Measurements from ENCODE around the gene RYR1. TPM values are rescaled to one million over a fixed set of nuclear protein-coding genes. Genes with fewer than 3 reads are reported as not detected.

The RYR1 gene
- total RNA-seq, 1 experiment from 2014 or later, result not detected

- H3K9me3 ChIP-seq (replicated peaks), result peaks cover 16% of the 10 kb centered on the region
- no peaks in the 10 kb centered on the region for H3K36me3 ChIP-seq
Observed at GRCh38 chr19:38532939-38533338, 99.4 kb downstream of the RYR1 start.

GRCh38 chr19:38534574-38534973 lies 101.1 kb downstream of the RYR1 start:
- no peaks in the 10 kb centered on the region for H3K4me1 ChIP-seq (replicated peaks)
- H3K9me3 ChIP-seq (replicated peaks), result peaks cover 16% of the 10 kb centered on the region
- H3K36me3 ChIP-seq, result no peaks in the 10 kb centered on the region
- no peak for DNase-seq (ENCODE audit: low read depth in 1 of 2, low spot score in 2 of 2)
- H3K27ac ChIP-seq, result no peak overlapping the region
- H3K27me3 ChIP-seq (replicated peaks), result peaks cover 9% of the 10 kb centered on the region; the same call in 1 of the 2 replicates
- no peak overlapping the region for H3K4me3 ChIP-seq

More at GRCh38 chr19:38532939-38533338, 99.4 kb downstream of the RYR1 start:
- DNase-seq (ENCODE audit: low read depth in 1 of 2, low spot score in 2 of 2), result no peak
- H3K4me1 ChIP-seq (replicated peaks), result no peaks in the 10 kb centered on the region
- no peak overlapping the region for H3K4me3 ChIP-seq
- H3K27ac ChIP-seq, result no peak overlapping the region
- H3K27me3 ChIP-seq (replicated peaks), result peaks cover 2% of the 10 kb centered on the region; the same call in 1 of the 2 replicates

GRCh38 chr19:38535212-38535611 lies 101.7 kb downstream of the RYR1 start:
- no peak overlapping the region for H3K27ac ChIP-seq
- peaks cover 16% of the 10 kb centered on the region for H3K9me3 ChIP-seq (replicated peaks)
- H3K4me3 ChIP-seq, result no peak overlapping the region
- H3K4me1 ChIP-seq (replicated peaks), result no peaks in the 10 kb centered on the region
- no peaks in the 10 kb centered on the region for H3K36me3 ChIP-seq
- DNase-seq (ENCODE audit: low read depth in 1 of 2, low spot score in 2 of 2), result no peak
- 0 out of 2 replicates have a peak, but pooled peaks cover 13% of the 10 kb centered on the region for H3K27me3 ChIP-seq (replicated peaks)

GRCh38 chr19:38537071-38537936 lies 103.8 kb downstream of the RYR1 start:
- no peaks in the 10 kb centered on the region for H3K36me3 ChIP-seq
- H3K27me3 ChIP-seq (replicated peaks), result peaks cover 13% of the 10 kb centered on the region; the same call in 1 of the 2 replicates
- H3K9me3 ChIP-seq (replicated peaks), result peaks cover 16% of the 10 kb centered on the region
- H3K4me3 ChIP-seq, result no peak overlapping the region
- H3K27ac ChIP-seq, result no peak overlapping the region
- no peaks in the 10 kb centered on the region for H3K4me1 ChIP-seq (replicated peaks)
- DNase-seq (ENCODE audit: low read depth in 1 of 2, low spot score in 2 of 2), result no peak

- H3K4me1 ChIP-seq (replicated peaks), result no peaks in the 10 kb centered on the region
- peaks cover 16% of the 10 kb centered on the region for H3K9me3 ChIP-seq (replicated peaks)
- peaks cover 11% of the 10 kb centered on the region; the same call in 1 of the 2 replicates for H3K27me3 ChIP-seq (replicated peaks)
- H3K4me3 ChIP-seq, result no peak overlapping the region
- DNase-seq (ENCODE audit: low read depth in 1 of 2, low spot score in 2 of 2), result no peak
- no peak overlapping the region for H3K27ac ChIP-seq
- no peaks in the 10 kb centered on the region for H3K36me3 ChIP-seq
Observed at GRCh38 chr19:38538386-38538785, 104.9 kb downstream of the RYR1 start.

GRCh38 chr19:38538793-38539528 lies 105.5 kb downstream of the RYR1 start:
- H3K27me3 ChIP-seq (replicated peaks), result peaks cover 11% of the 10 kb centered on the region; the same call in 1 of the 2 replicates
- no peak for DNase-seq (ENCODE audit: low read depth in 1 of 2, low spot score in 2 of 2)
- H3K36me3 ChIP-seq, result no peaks in the 10 kb centered on the region
- peaks cover 16% of the 10 kb centered on the region for H3K9me3 ChIP-seq (replicated peaks)
- no peak overlapping the region for H3K27ac ChIP-seq
- H3K4me3 ChIP-seq, result no peak overlapping the region
- no peaks in the 10 kb centered on the region; the same call in 1 of the 2 replicates for H3K4me1 ChIP-seq (replicated peaks)

- Histone ChIP-seq H3K27ac (no peak overlapping the region), H3K4me1 (replicated peaks) (no peaks in the 10 kb centered on the region; the same call in 1 of the 2 replicates), H3K4me3 (no peak overlapping the region), H3K27me3 (replicated peaks) (peaks cover 11% of the 10 kb centered on the region; the same call in 1 of the 2 replicates), H3K9me3 (replicated peaks) (peaks cover 10% of the 10 kb centered on the region), H3K36me3 (no peaks in the 10 kb centered on the region)
- no peak for DNase-seq (ENCODE audit: low read depth in 1 of 2, low spot score in 2 of 2)
Observed at GRCh38 chr19:38539751-38540150, 106.3 kb downstream of the RYR1 start.

- H3K4me1 ChIP-seq (replicated peaks), result no peaks in the 10 kb centered on the region; the same call in 1 of the 2 replicates
- no peaks in the 10 kb centered on the region for H3K36me3 ChIP-seq
Observed at GRCh38 chr19:38542040-38542439, 108.5 kb downstream of the RYR1 start.

GRCh38 chr19:38543286-38543806 lies 109.9 kb downstream of the RYR1 start:
- no peak for DNase-seq (ENCODE audit: low read depth in 1 of 2, low spot score in 2 of 2)
- Histone ChIP-seq H3K27me3 (replicated peaks) (peaks cover 15% of the 10 kb centered on the region; the same call in 1 of the 2 replicates), H3K4me3 (no peak overlapping the region), H3K4me1 (replicated peaks) (no peaks in the 10 kb centered on the region; the same call in 1 of the 2 replicates), H3K27ac (no peak overlapping the region), H3K36me3 (no peaks in the 10 kb centered on the region), H3K9me3 (replicated peaks) (no peaks in the 10 kb centered on the region)

More at GRCh38 chr19:38542040-38542439, 108.5 kb downstream of the RYR1 start:
- Histone ChIP-seq H3K9me3 (replicated peaks) (no peaks in the 10 kb centered on the region), H3K27me3 (replicated peaks) (peaks cover 11% of the 10 kb centered on the region; the same call in 1 of the 2 replicates), H3K4me3 (no peak overlapping the region), H3K27ac (no peak overlapping the region)
- no peak for DNase-seq (ENCODE audit: low read depth in 1 of 2, low spot score in 2 of 2)

- Histone ChIP-seq H3K9me3 (replicated peaks) (no peaks in the 10 kb centered on the region), H3K4me3 (no peak overlapping the region), H3K27ac (no peak overlapping the region), H3K27me3 (replicated peaks) (peaks cover 12% of the 10 kb centered on the region; the same call in 1 of the 2 replicates), H3K36me3 (no peaks in the 10 kb centered on the region), H3K4me1 (replicated peaks) (no peaks in the 10 kb centered on the region; the same call in 1 of the 2 replicates)
- peak in 1 of 2 experiments; percentile 42 for DNase-seq (ENCODE audit: low read depth in 1 of 2, low spot score in 2 of 2)
Observed at GRCh38 chr19:38543807-38544568, 110.5 kb downstream of the RYR1 start.

- Histone ChIP-seq H3K4me1 (replicated peaks) (no peaks in the 10 kb centered on the region; the same call in 1 of the 2 replicates), H3K27me3 (replicated peaks) (peaks cover 9% of the 10 kb centered on the region; the same call in 1 of the 2 replicates), H3K27ac (no peak overlapping the region), H3K9me3 (replicated peaks) (no peaks in the 10 kb centered on the region), H3K36me3 (no peaks in the 10 kb centered on the region), H3K4me3 (no peak overlapping the region)
- no peak for DNase-seq (ENCODE audit: low read depth in 1 of 2, low spot score in 2 of 2)
Observed at GRCh38 chr19:38544569-38545315, 111.3 kb downstream of the RYR1 start.

- Histone ChIP-seq H3K9me3 (replicated peaks) (no peaks in the 10 kb centered on the region), H3K27ac (no peak overlapping the region), H3K27me3 (replicated peaks) (peaks cover 9% of the 10 kb centered on the region), H3K4me3 (no peak overlapping the region), H3K36me3 (no peaks in the 10 kb centered on the region), H3K4me1 (replicated peaks) (no peaks in the 10 kb centered on the region; the same call in 1 of the 2 replicates)
- DNase-seq (ENCODE audit: low read depth in 1 of 2, low spot score in 2 of 2), result no peak
Observed at GRCh38 chr19:38545596-38545995, 112.1 kb downstream of the RYR1 start.
